OCI-LY7 (cell line): Measurements from ENCODE around the gene CT45A6. TPM values are rescaled to one million over a fixed set of nuclear protein-coding genes. Genes with fewer than 3 reads are reported as not detected.
"Not testable (repeated sequence)": the region's sequence is repeated elsewhere in the genome, so short reads cannot be mapped to it uniquely, and the experiment has no call there.

ENCODE experiments used
- Bru-seq: library from RNA; stranded (reverse); fragments of 400-500 nt; gene quantifications from one replicate; lab custom pipeline; 2021; lab: Mats Ljungman, UMichigan
- BruChase-seq, 2 experiments: library from RNA; stranded (reverse); fragments of 400-500 nt; gene quantifications; one replicate each; lab custom pipeline; 2021; lab: Mats Ljungman, UMichigan
- BruUV-seq: library from RNA; stranded (reverse); fragments of 400-500 nt; replicated peaks from 2 replicates; lab custom pipeline; 2021; lab: Mats Ljungman, UMichigan
- CTCF ChIA-PET: fragments of 300-600 bp; sonication (Branson Sonifier 250); formaldehyde crosslinking; loops from one replicate; lab custom pipeline; 2022; ENCODE audit warnings: antibody characterized with exemption; ENCODE audit not compliant: unreplicated experiment; lab: Charles Lee
- POLR2A ChIA-PET: fragments of 300-600 bp; sonication (Branson Sonifier 250); formaldehyde crosslinking; loops from one replicate; lab custom pipeline; 2022; ENCODE audit warnings: antibody characterized with exemption; lab: Charles Lee
- DNase-seq: peaks from one replicate; pipeline ENCODE4 v3.0.0-alpha.2; 2015; ENCODE audit warnings: low spot score
- H2AFZ ChIP-seq: fragments of 200-600 bp; sonication (generic), shearing (Covaris generic); 2 replicates; pipeline ENCODE4 v1.6.1; 2014; ENCODE audit warnings: mild to moderate bottlenecking, antibody characterized with exemption, low read length, moderate library complexity
- H3K27ac ChIP-seq: fragments of 200-600 bp; sonication (generic); 2 replicates; pipeline ENCODE4 v1.5.1; 2014; ENCODE audit warnings: mixed run types, low read depth, mild to moderate bottlenecking, moderate library complexity, low read length, inconsistent platforms; ENCODE audit not compliant: poor library complexity, severe bottlenecking
- H3K36me3 ChIP-seq: fragments of 200-600 bp; sonication (generic); 2 replicates; pipeline ENCODE4 v1.6.1; 2014; ENCODE audit warnings: mild to moderate bottlenecking, antibody characterized with exemption, low read length, moderate library complexity, mixed read lengths; ENCODE audit not compliant: insufficient read depth
- H3K4me1 ChIP-seq: fragments of 200-600 bp; sonication (generic); 2 replicates; pipeline ENCODE4 v1.5.1; 2014; ENCODE audit warnings: mild to moderate bottlenecking, low read length; ENCODE audit not compliant: insufficient read depth, poor library complexity, severe bottlenecking
- H3K4me2 ChIP-seq: fragments of 200-600 bp; sonication (generic); 2 replicates; pipeline ENCODE4 v1.6.1; 2014; ENCODE audit warnings: mild to moderate bottlenecking, low read length
- H3K4me3 ChIP-seq: fragments of 200-600 bp; sonication (generic); 2 replicates; pipeline ENCODE4 v1.5.1; 2014; ENCODE audit warnings: mild to moderate bottlenecking, low read depth, low read length; ENCODE audit not compliant: poor library complexity, severe bottlenecking
- H3K79me2 ChIP-seq: fragments of 200-600 bp; sonication (generic); 2 replicates; pipeline ENCODE4 v1.6.1; 2016; ENCODE audit warnings: low read depth, mild to moderate bottlenecking, low read length, moderate library complexity, mixed read lengths; ENCODE audit not compliant: insufficient read depth
- H3K9me2 ChIP-seq: fragments of 200-600 bp; sonication (generic); 2 replicates; pipeline ENCODE4 v1.6.1; 2016; ENCODE audit warnings: mild to moderate bottlenecking, low read length, mixed read lengths; ENCODE audit not compliant: insufficient read depth
- H3K9me3 ChIP-seq: fragments of 200-600 bp; sonication (generic); 2 replicates; pipeline ENCODE4 v1.6.1; 2014; ENCODE audit warnings: mild to moderate bottlenecking, mixed run types, low read length, mixed read lengths
- H4K20me1 ChIP-seq: fragments of 200-600 bp; sonication (generic); 2 replicates; pipeline ENCODE4 v1.6.1; 2014; ENCODE audit warnings: mild to moderate bottlenecking, antibody characterized with exemption, low read length, moderate library complexity, mixed read lengths; ENCODE audit not compliant: insufficient read depth
- intact Hi-C: fragments of 100-400 bp; cut with micrococcal nuclease; formaldehyde crosslinking; loops from one replicate; pipeline ENCODE4 v1.10.0; 2022; ENCODE audit not compliant: unreplicated experiment
- long read RNA-seq: library from polyadenylated mRNA; stranded (forward); transcript quantifications from one replicate; pipeline ENCODE4 v2.0.0, GENCODE V29; 2022
- total RNA-seq, 2 experiments: library from RNA; depleted of rRNA in 1 of 2; stranded (reverse); fragments of >200 nt in 1 of 2; shearing (Covaris generic) in 1 of 2; gene quantifications; 2 replicates each; pipeline ENCODE4 v1.2.3, GENCODE V29; 2014 to 2022

The CT45A6 gene, protein sequence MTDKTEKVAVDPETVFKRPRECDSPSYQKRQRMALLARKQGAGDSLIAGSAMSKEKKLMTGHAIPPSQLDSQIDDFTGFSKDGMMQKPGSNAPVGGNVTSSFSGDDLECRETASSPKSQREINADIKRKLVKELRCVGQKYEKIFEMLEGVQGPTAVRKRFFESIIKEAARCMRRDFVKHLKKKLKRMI
- total RNA-seq (2014; rRNA removed; shearing (Covaris generic)), result not detected in 2 replicates
- total RNA-seq (2022), result not detected in 2 replicates
- Bru-seq, nascent RNA, result not detected
- not detected for BruChase-seq, experiment 1, labeled RNA remaining after a 6-hour chase
- not detected for BruChase-seq, experiment 2, labeled RNA remaining after a 2-hour chase
- long read RNA-seq, result 0 reads

DNA sequence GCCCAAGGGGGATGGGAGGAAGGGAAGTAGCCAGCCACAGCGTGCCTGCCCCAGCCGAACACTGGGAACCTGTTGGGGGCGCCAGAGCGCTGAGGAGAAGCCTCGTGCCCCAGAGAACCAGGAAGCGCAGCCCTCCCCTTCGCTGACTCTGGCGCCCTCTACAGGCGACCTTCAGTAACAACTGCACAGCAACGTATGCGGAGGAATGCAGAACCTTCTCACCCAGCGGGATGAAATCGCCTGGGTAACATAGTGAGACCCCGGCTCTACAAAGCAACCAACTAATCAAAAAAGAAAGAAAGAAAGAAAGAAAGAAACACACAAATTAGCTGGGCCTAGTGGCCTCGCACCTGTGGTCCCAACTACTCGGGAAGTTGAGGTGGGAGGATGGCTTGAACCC, at the start of gene CT45A6:
Gene CT45A6 (minus strand): TSS at position 101 of the 400 bp plus-strand sequence. CDS start 3,794 bp downstream, outside the sequence.
- H3K27ac ChIP-seq, H3K9me3 ChIP-seq, H3K4me1 ChIP-seq, H3K36me3 ChIP-seq, H3K9me2 ChIP-seq, intact Hi-C loops, CTCF ChIA-PET, H3K79me2 ChIP-seq, H3K4me2 ChIP-seq, H3K4me3 ChIP-seq, H4K20me1 ChIP-seq, POLR2A ChIA-PET, H2AFZ ChIP-seq, BruUV-seq, DNase-seq: not testable (repeated sequence)

DNA sequence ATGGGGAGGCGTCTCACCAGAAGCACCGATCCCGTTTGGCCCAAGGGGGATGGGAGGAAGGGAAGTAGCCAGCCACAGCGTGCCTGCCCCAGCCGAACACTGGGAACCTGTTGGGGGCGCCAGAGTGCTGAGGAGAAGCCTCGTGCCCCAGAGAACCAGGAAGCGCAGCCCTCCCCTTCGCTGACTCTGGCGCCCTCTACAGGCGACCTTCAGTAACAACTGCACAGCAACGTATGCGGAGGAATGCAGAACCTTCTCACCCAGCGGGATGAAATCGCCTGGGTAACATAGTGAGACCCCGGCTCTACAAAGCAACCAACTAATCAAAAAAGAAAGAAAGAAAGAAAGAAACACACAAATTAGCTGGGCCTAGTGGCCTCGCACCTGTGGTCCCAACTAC, 34.6 kb upstream of the CT45A6 start, which contains the start of gene CT45A7:
Gene CT45A7 (minus strand): TSS at position 101 of the 400 bp plus-strand sequence. CDS start 3,747 bp downstream, outside the sequence.
- CTCF ChIA-PET, BruUV-seq: not testable (repeated sequence)

DNA sequence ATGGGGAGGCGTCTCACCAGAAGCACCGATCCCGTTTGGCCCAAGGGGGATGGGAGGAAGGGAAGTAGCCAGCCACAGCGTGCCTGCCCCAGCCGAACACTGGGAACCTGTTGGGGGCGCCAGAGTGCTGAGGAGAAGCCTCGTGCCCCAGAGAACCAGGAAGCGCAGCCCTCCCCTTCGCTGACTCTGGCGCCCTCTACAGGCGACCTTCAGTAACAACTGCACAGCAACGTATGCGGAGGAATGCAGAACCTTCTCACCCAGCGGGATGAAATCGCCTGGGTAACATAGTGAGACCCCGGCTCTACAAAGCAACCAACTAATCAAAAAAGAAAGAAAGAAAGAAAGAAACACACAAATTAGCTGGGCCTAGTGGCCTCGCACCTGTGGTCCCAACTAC, 17.3 kb upstream of the CT45A6 start, which contains the start of gene CT45A2:
Gene CT45A2 (minus strand): TSS at position 101 of the 400 bp plus-strand sequence. CDS start 3,747 bp downstream, outside the sequence.
- POLR2A ChIA-PET, result not testable (repeated sequence)

More for the DNA sequence above, 34.6 kb upstream of the CT45A6 start, which contains the start of gene CT45A7:
- H3K36me3 ChIP-seq, H3K4me3 ChIP-seq, H3K9me2 ChIP-seq, H2AFZ ChIP-seq, POLR2A ChIA-PET, intact Hi-C loops, H3K27ac ChIP-seq, H3K9me3 ChIP-seq, H3K79me2 ChIP-seq, DNase-seq, H4K20me1 ChIP-seq, H3K4me2 ChIP-seq, H3K4me1 ChIP-seq: not testable (repeated sequence)

DNA sequence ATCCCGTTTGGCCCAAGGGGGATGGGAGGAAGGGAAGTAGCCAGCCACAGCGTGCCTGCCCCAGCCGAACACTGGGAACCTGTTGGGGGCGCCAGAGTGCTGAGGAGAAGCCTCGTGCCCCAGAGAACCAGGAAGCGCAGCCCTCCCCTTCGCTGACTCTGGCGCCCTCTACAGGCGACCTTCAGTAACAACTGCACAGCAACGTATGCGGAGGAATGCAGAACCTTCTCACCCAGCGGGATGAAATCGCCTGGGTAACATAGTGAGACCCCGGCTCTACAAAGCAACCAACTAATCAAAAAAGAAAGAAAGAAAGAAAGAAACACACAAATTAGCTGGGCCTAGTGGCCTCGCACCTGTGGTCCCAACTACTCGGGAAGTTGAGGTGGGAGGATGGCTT, 17.2 kb downstream of the CT45A6 start, which contains the start of gene CT45A5:
Gene CT45A5 (minus strand): TSS at position 101 of the 400 bp plus-strand sequence. CDS start 3,774 bp downstream, outside the sequence.
- H3K4me2 ChIP-seq, H3K4me3 ChIP-seq, H3K79me2 ChIP-seq, BruUV-seq, POLR2A ChIA-PET, H3K27ac ChIP-seq, intact Hi-C loops, H3K36me3 ChIP-seq, H3K4me1 ChIP-seq, DNase-seq, H3K9me2 ChIP-seq, H3K9me3 ChIP-seq, H2AFZ ChIP-seq, CTCF ChIA-PET, H4K20me1 ChIP-seq: not testable (repeated sequence)

More for the DNA sequence above, 17.3 kb upstream of the CT45A6 start, which contains the start of gene CT45A2:
- H3K27ac ChIP-seq, DNase-seq, H3K4me2 ChIP-seq, H3K9me2 ChIP-seq, H3K4me3 ChIP-seq, H3K9me3 ChIP-seq, H4K20me1 ChIP-seq, intact Hi-C loops, H3K79me2 ChIP-seq, H3K36me3 ChIP-seq, BruUV-seq, H2AFZ ChIP-seq, H3K4me1 ChIP-seq, CTCF ChIA-PET: not testable (repeated sequence)

DNA sequence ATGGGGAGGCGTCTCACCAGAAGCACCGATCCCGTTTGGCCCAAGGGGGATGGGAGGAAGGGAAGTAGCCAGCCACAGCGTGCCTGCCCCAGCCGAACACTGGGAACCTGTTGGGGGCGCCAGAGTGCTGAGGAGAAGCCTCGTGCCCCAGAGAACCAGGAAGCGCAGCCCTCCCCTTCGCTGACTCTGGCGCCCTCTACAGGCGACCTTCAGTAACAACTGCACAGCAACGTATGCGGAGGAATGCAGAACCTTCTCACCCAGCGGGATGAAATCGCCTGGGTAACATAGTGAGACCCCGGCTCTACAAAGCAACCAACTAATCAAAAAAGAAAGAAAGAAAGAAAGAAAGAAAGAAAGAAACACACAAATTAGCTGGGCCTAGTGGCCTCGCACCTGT, 34.5 kb downstream of the CT45A6 start, which contains the start of gene CT45A3:
Gene CT45A3 (minus strand): TSS at position 101 of the 400 bp plus-strand sequence. CDS start 3,747 bp downstream, outside the sequence.
- POLR2A ChIA-PET, intact Hi-C loops, DNase-seq: not testable (repeated sequence)

DNA sequence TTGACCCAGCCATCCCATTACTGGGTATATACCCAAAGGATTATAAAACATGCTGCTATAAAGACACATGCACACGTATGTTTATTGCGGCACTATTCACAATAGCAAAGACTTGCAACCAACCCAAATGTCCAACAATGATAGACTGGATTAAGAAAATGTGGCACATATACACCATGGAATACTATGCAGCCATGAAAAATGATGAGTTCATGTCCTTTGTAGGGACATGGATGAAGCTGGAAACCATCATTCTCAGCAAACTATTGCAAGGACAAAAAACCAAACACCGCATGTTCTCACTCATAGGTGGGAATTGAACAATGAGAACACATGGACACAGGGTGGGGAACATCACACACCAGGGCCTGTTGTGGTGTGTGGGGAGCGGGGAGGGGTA, 57.8 kb downstream of the CT45A6 start:
- POLR2A ChIA-PET, H3K9me2 ChIP-seq: not testable (repeated sequence)

More for the DNA sequence above, 34.5 kb downstream of the CT45A6 start, which contains the start of gene CT45A3:
- CTCF ChIA-PET, H3K9me3 ChIP-seq, BruUV-seq, H2AFZ ChIP-seq, H3K79me2 ChIP-seq, H3K4me3 ChIP-seq, H4K20me1 ChIP-seq, H3K4me2 ChIP-seq, H3K36me3 ChIP-seq, H3K27ac ChIP-seq, H3K9me2 ChIP-seq, H3K4me1 ChIP-seq: not testable (repeated sequence)

More for the DNA sequence above, 57.8 kb downstream of the CT45A6 start:
- intact Hi-C loops, H3K9me3 ChIP-seq, H3K4me3 ChIP-seq, H3K36me3 ChIP-seq, H3K4me2 ChIP-seq, H4K20me1 ChIP-seq, BruUV-seq, CTCF ChIA-PET, H3K4me1 ChIP-seq, H2AFZ ChIP-seq, DNase-seq, H3K79me2 ChIP-seq, H3K27ac ChIP-seq: not testable (repeated sequence)
